Prostate gland (tissue), 2 donors: ENCODE data around the gene GALNT7. TPM values are rescaled to one million over a fixed set of nuclear protein-coding genes. Genes with fewer than 3 reads are reported as not detected.

Experiments
- DNase-seq: peaks from one replicate; pipeline ENCODE4 v3.0.0-alpha.2; 2019; ENCODE audit warnings: low spot score
- H3K27ac ChIP-seq, 2 donors: fragments of 200-600 bp; sonication (generic); 2 replicates each; pipeline ENCODE4 v1.5.1; 2017 to 2019
- H3K27me3 ChIP-seq: fragments of 200-600 bp; sonication (generic); replicated peaks from 2 replicates; pipeline ENCODE4 v1.5.1; 2019; ENCODE audit not compliant: insufficient read depth
- H3K36me3 ChIP-seq, 2 donors: fragments of 200-600 bp; sonication (generic); 1 replicate in 1 of 2; 2 replicates in 1 of 2; pipeline versions ENCODE4 v1.5.1 to v1.8.1; 2017 to 2019
- H3K4me1 ChIP-seq: fragments of 200-600 bp; sonication (generic); replicated peaks from 2 replicates; pipeline ENCODE4 v1.5.1; 2019
- H3K4me3 ChIP-seq, 2 donors: fragments of 200-600 bp; sonication (generic); 2 replicates each; pipeline ENCODE4 v1.5.1; 2017 to 2019
- H3K9me3 ChIP-seq: fragments of 200-600 bp; sonication (generic); 2 replicates; pipeline ENCODE4 v1.5.1; 2017
- CTCF ChIP-seq, 4 experiments: fragments of 200-600 bp in 2 of 4; fragments of 450-650 bp in 2 of 4; sonication (generic) in 2 of 4; IDR thresholded peaks; 1 replicate in 3 of 4; 2 replicates in 1 of 4; pipeline ENCODE4 v1.5.1; 2016 to 2019; ENCODE audit warnings: antibody characterized with exemption in 4 of 4, mild to moderate bottlenecking in 2 of 4, moderate library complexity in 2 of 4
- POLR2A ChIP-seq: fragments of 450-650 bp; IDR thresholded peaks from one replicate; pipeline ENCODE4 v1.6.1; 2016; ENCODE audit warnings: antibody characterized with exemption, mild to moderate bottlenecking
- POLR2AphosphoS5 ChIP-seq: sonication (generic); formaldehyde crosslinking; IDR thresholded peaks from one replicate; pipeline ENCODE4 v1.6.1; 2017; ENCODE audit warnings: antibody characterized with exemption
- WGBS: methylation state at CpG from one replicate; pipeline ENCODE4 v1.1.5; 2018; 5-methylcytosine and 5-hydroxymethylcytosine counted together
- intact Hi-C: fragments of 100-400 bp; cut with DNase I; formaldehyde crosslinking; loops from one replicate; pipeline ENCODE4 v1.14.2; 2022
- total RNA-seq, 2 donors: library from RNA; depleted of rRNA; stranded (reverse); fragments of >200 nt; gene quantifications; one replicate each; pipeline ENCODE4 v1.1.0, GENCODE V29; 2016

GALNT7 gene
- total RNA-seq, 2 donors from 2014 or later, result 45.5 to 109 TPM

GRCh38 chr4:173138624-173139023 is 30.0 kb upstream of the GALNT7 start:
- no peak overlapping the region for H3K27ac ChIP-seq
- DNase-seq, result no peak

GRCh38 chr4:173139561-173139960 is 29.1 kb upstream of the GALNT7 start:
- H3K27ac ChIP-seq, result no peak overlapping the region
- no peak overlapping the region for H3K4me3 ChIP-seq
- 40% methylated on average over 2 of the region's 2 CpGs for WGBS
- DNase-seq, result no peak
- intact Hi-C loops, result no loop called here
- no peak for TF ChIP-seq POLR2A
- no peak for TF ChIP-seq CTCF (IDR thresholded peaks at IDR 0.05)
- no peak for TF ChIP-seq POLR2AphosphoS5
- H3K4me1 ChIP-seq, result no peaks in the 10 kb centered on the region
- no peaks in the 10 kb centered on the region for H3K36me3 ChIP-seq
- H3K9me3 ChIP-seq, result no peaks in the 10 kb centered on the region
- H3K27me3 ChIP-seq, result no peaks in the 10 kb centered on the region

More at GRCh38 chr4:173138624-173139023, 30.0 kb upstream of the GALNT7 start:
- H3K27me3 ChIP-seq, result no peaks in the 10 kb centered on the region
- H3K36me3 ChIP-seq, result no peaks in the 10 kb centered on the region
- 94% methylated on average over 1 of the region's 1 CpG for WGBS
- intact Hi-C loops, result no loop called here
- H3K4me3 ChIP-seq, result no peak overlapping the region
- TF ChIP-seq POLR2A (no peak), POLR2AphosphoS5 (no peak), CTCF (IDR thresholded peaks at IDR 0.05) (no peak)
- no peaks in the 10 kb centered on the region for H3K9me3 ChIP-seq
- no peaks in the 10 kb centered on the region for H3K4me1 ChIP-seq

- no peak for DNase-seq
- no peak overlapping the region for H3K27ac ChIP-seq
- H3K9me3 ChIP-seq, result no peaks in the 10 kb centered on the region
- H3K4me1 ChIP-seq, result no peaks in the 10 kb centered on the region
- H3K4me3 ChIP-seq, result no peak overlapping the region
- H3K27me3 ChIP-seq, result no peaks in the 10 kb centered on the region
- intact Hi-C loops, result no loop called here
- WGBS, result 81% methylated on average over 3 of the region's 3 CpGs
- TF ChIP-seq CTCF (IDR thresholded peaks at IDR 0.05) (no peak), POLR2AphosphoS5 (no peak), POLR2A (no peak)
- no peaks in the 10 kb centered on the region for H3K36me3 ChIP-seq
Observed at GRCh38 chr4:173145131-173145530, 23.5 kb upstream of the GALNT7 start.

- H3K9me3 ChIP-seq, result no peaks in the 10 kb centered on the region
- H3K27ac ChIP-seq, result no peak overlapping the region
- no peak overlapping the region for H3K4me3 ChIP-seq
- H3K36me3 ChIP-seq, result no peaks in the 10 kb centered on the region
- H3K4me1 ChIP-seq, result no peaks in the 10 kb centered on the region
- WGBS, result 96% methylated on average over 4 of the region's 4 CpGs
- H3K27me3 ChIP-seq, result no peaks in the 10 kb centered on the region
- DNase-seq, result no peak
- intact Hi-C loops, result no loop called here
- TF ChIP-seq POLR2AphosphoS5, result no peak
- TF ChIP-seq POLR2A, result no peak
- no peak for TF ChIP-seq CTCF (IDR thresholded peaks at IDR 0.05)
Observed at GRCh38 chr4:173146456-173146855, 22.2 kb upstream of the GALNT7 start.

GRCh38 chr4:173151496-173151895 is 17.1 kb upstream of the GALNT7 start:
- DNase-seq, result no peak
- H3K27ac ChIP-seq, result no peak overlapping the region
- 54% methylated on average over 2 of the region's 2 CpGs for WGBS

More at GRCh38 chr4:173151496-173151895, 17.1 kb upstream of the GALNT7 start:
- intact Hi-C loops, result no loop called here
- Histone ChIP-seq H3K4me3 (no peak overlapping the region), H3K27me3 (no peaks in the 10 kb centered on the region), H3K9me3 (no peaks in the 10 kb centered on the region), H3K36me3 (no peaks in the 10 kb centered on the region), H3K4me1 (no peaks in the 10 kb centered on the region)
- TF ChIP-seq POLR2A, result no peak
- TF ChIP-seq POLR2AphosphoS5, result no peak
- no peak for TF ChIP-seq CTCF (IDR thresholded peaks at IDR 0.05)
